HS-5 (cell line): Measurements from ENCODE around the gene TTC17.
"Not testable (repeated sequence)": the region's sequence is repeated elsewhere in the genome, so short reads cannot be mapped to it uniquely, and the experiment has no call there.

ENCODE experiments used
- DNase-seq: peaks from one replicate; pipeline ENCODE4 v3.0.0-alpha.2; 2012; ENCODE audit warnings: low read depth

TTC17 gene

GRCh38 chr11:43392713-43393112 is 34.0 kb downstream of the TTC17 start:
- DNase-seq = no peak

- DNase-seq = no peak
These were observed 35.1 kb downstream of the TTC17 start for GRCh38 chr11:43393765-43394355.

- no peak for DNase-seq
These were observed 37.9 kb downstream of the TTC17 start for GRCh38 chr11:43396617-43397016.

GRCh38 chr11:43397251-43397650 is 38.5 kb downstream of the TTC17 start:
- DNase-seq = no peak

- DNase-seq = no peak
These were observed 41.4 kb downstream of the TTC17 start for GRCh38 chr11:43399983-43400630.

- no peak for DNase-seq
These were observed 42.5 kb downstream of the TTC17 start for GRCh38 chr11:43401252-43401651.

- DNase-seq = not testable (repeated sequence)
These were observed 43.1 kb downstream of the TTC17 start for GRCh38 chr11:43401811-43402210.

- no peak for DNase-seq
These were observed 44.9 kb downstream of the TTC17 start for GRCh38 chr11:43403357-43404231.

- no peak for DNase-seq
These were observed 45.7 kb downstream of the TTC17 start for GRCh38 chr11:43404406-43404805.

- DNase-seq = no peak
These were observed 46.2 kb downstream of the TTC17 start for GRCh38 chr11:43404836-43405479.

GRCh38 chr11:43408277-43408676 is 49.6 kb downstream of the TTC17 start:
- no peak for DNase-seq

GRCh38 chr11:43410394-43410793 is 51.7 kb downstream of the TTC17 start:
- no peak for DNase-seq

- no peak for DNase-seq
These were observed 59.5 kb downstream of the TTC17 start for GRCh38 chr11:43418197-43418596.

GRCh38 chr11:43419460-43419859 is 60.7 kb downstream of the TTC17 start:
- peak; percentile 20 for DNase-seq

GRCh38 chr11:43427971-43428370 is 69.3 kb downstream of the TTC17 start:
- DNase-seq = no peak

GRCh38 chr11:43430916-43431315 is 72.2 kb downstream of the TTC17 start:
- DNase-seq = not testable (repeated sequence)

- no peak for DNase-seq
These were observed 76.2 kb downstream of the TTC17 start for GRCh38 chr11:43434893-43435292.

- no peak for DNase-seq
These were observed 81.8 kb downstream of the TTC17 start for GRCh38 chr11:43440486-43440885.

GRCh38 chr11:43443811-43444210 is 85.1 kb downstream of the TTC17 start:
- DNase-seq = no peak

GRCh38 chr11:43447151-43447550 is 88.4 kb downstream of the TTC17 start:
- no peak for DNase-seq

GRCh38 chr11:43458486-43458885 is 99.8 kb downstream of the TTC17 start:
- DNase-seq = no peak

- no peak for DNase-seq
These were observed 100.5 kb downstream of the TTC17 start for GRCh38 chr11:43459246-43459645.

- DNase-seq = no peak
These were observed 103.6 kb downstream of the TTC17 start for GRCh38 chr11:43462359-43462758.
